Ascending aorta (tissue), 2 donors: ENCODE measurements around the gene PDLIM3. TPM values are rescaled to one million over a fixed set of nuclear protein-coding genes. Genes with fewer than 3 reads are reported as not detected.
"Not testable (repeated sequence)": the region's sequence is repeated elsewhere in the genome, so short reads cannot be mapped to it uniquely, and the experiment has no call there.

Experiments used
- DNase-seq, 2 donors: peaks; one replicate each; pipeline ENCODE4 v3.0.0-alpha.2; 2019; ENCODE audit warnings: low spot score in 2 of 2
- H3K27ac ChIP-seq, 2 donors: fragments of 200-600 bp; sonication (generic); one replicate each; pipeline ENCODE4 v1.5.1; 2016 to 2017; ENCODE audit warnings: mild to moderate bottlenecking in 1 of 2
- H3K27me3 ChIP-seq: fragments of 200-600 bp; sonication (generic); one replicate; pipeline ENCODE4 v1.5.1; 2017
- H3K36me3 ChIP-seq, 2 donors: fragments of 200-600 bp; sonication (generic); one replicate each; pipeline ENCODE4 v1.5.1; 2016
- H3K4me1 ChIP-seq, 2 donors: fragments of 200-600 bp; sonication (generic); one replicate each; pipeline ENCODE4 v1.5.1; 2016 to 2017; ENCODE audit warnings: mild to moderate bottlenecking in 1 of 2
- H3K4me3 ChIP-seq, 2 donors: fragments of 200-600 bp; sonication (generic); one replicate each; pipeline ENCODE4 v1.5.1; 2016 to 2017; ENCODE audit warnings: mild to moderate bottlenecking in 1 of 2
- H3K9me3 ChIP-seq, 2 donors: fragments of 200-600 bp; sonication (generic); one replicate each; pipeline ENCODE4 v1.5.1; 2016
- intact Hi-C: fragments of 100-400 bp; cut with DNase I; formaldehyde crosslinking; loops from one replicate; pipeline ENCODE4 v1.15.1; 2023
- total RNA-seq: library from RNA; depleted of rRNA; stranded (reverse); fragments of >200 nt; gene quantifications from one replicate; pipeline ENCODE4 v1.1.0, GENCODE V29; 2016
- TF ChIP-seq, protein P1 (sequence below), 3 experiments: fragments of 200-600 bp in 2 of 3; fragments of 450-650 bp in 1 of 3; sonication (generic) in 2 of 3; IDR thresholded peaks; one replicate each; pipeline ENCODE4 v1.5.1; 2016 to 2019; ENCODE audit warnings: antibody characterized with exemption in 3 of 3, mild to moderate bottlenecking in 1 of 3, moderate library complexity in 1 of 3

The PDLIM3 gene
- total RNA-seq, 1 donor from 2014 or later: 445 TPM

DNA sequence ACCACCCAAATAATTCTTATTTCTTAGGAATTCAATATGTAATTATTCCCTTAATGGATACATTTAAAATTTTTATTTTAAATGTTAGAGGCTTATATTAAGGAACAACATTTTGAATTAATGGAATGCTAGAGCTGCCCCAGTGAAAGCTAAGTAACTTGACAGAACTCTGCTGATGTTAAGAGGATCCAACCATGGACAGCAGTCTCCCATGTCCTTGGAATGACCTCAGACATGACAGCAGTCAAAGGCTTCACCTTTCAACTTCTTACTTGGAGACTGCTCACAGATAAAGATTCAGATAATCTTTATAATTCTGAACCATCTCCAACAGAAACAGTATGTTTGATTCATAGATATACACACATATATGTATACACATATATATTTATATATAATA is 17.2 kb downstream of the PDLIM3 start:
- H3K4me3 ChIP-seq: no peak overlapping the region
- H3K27me3 ChIP-seq: no peaks in the 10 kb centered on the region
- peaks cover 0 to 24% of the 10 kb centered on the region in 2 donors for H3K4me1 ChIP-seq
- peaks cover 39 to 54% of the 10 kb centered on the region in 2 donors for H3K36me3 ChIP-seq
- DNase-seq: no peak
- H3K27ac ChIP-seq: no peak overlapping the region
- intact Hi-C loops: no loop called here
- no peaks in the 10 kb centered on the region for H3K9me3 ChIP-seq
- TF ChIP-seq, protein P1, sequence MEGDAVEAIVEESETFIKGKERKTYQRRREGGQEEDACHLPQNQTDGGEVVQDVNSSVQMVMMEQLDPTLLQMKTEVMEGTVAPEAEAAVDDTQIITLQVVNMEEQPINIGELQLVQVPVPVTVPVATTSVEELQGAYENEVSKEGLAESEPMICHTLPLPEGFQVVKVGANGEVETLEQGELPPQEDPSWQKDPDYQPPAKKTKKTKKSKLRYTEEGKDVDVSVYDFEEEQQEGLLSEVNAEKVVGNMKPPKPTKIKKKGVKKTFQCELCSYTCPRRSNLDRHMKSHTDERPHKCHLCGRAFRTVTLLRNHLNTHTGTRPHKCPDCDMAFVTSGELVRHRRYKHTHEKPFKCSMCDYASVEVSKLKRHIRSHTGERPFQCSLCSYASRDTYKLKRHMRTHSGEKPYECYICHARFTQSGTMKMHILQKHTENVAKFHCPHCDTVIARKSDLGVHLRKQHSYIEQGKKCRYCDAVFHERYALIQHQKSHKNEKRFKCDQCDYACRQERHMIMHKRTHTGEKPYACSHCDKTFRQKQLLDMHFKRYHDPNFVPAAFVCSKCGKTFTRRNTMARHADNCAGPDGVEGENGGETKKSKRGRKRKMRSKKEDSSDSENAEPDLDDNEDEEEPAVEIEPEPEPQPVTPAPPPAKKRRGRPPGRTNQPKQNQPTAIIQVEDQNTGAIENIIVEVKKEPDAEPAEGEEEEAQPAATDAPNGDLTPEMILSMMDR (IDR thresholded peaks at IDR 0.05): no peak

DNA sequence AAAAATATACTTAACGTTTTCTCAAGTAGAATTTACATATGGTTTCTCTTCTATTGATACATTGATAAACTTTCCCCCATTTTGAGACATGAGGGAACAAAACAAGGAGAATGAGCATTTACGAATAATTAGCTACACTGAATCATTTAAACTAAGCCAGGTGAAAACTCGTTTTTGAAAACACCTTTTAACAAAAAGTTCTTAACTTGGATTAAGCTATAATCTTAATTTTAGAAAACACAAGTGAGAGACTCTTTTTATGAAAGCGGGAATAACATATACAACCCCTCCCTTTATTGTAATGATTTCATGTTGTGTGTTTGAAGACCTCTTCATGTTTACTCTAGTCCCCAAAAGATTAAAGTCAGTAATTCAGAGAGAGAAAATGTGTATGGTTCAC is 20.1 kb downstream of the PDLIM3 start:
- H3K36me3 ChIP-seq: peaks cover 61% of the 10 kb centered on the region in 2 donors
- no peaks in the 10 kb centered on the region for H3K27me3 ChIP-seq
- intact Hi-C loops: no loop called here
- TF ChIP-seq, protein P1 (IDR thresholded peaks at IDR 0.05): no peak
- H3K9me3 ChIP-seq: no peaks in the 10 kb centered on the region
- peak overlapping the region in 1 of 2 donors; percentile 24 for H3K27ac ChIP-seq
- peaks cover 0 to 29% of the 10 kb centered on the region in 2 donors for H3K4me1 ChIP-seq
- no peak overlapping the region for H3K4me3 ChIP-seq
- no peak for DNase-seq

DNA sequence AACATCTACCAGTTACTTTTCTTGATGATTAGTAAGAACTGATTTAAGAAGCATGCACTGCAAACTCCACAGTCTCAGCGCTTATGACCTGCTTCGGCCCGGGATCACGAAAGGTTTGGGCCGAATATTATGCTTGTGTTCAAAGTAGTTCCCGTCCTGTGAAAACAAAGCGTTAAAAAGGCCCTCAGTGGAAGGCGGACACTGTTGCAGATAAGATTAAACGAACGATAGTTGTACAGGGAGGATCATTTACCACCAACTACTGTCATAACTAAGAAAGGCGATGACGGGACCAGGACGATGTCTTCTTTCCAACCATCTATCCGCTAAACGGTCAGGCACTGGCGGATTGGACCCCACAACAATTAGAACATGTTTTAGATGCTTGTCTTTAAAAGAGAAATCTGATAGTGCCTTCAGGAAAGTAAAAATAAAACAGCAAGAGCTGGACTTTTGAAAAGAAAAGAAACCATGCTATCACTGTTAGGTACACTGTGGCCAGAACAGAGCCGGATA is 21.1 kb downstream of the PDLIM3 start:
- Histone ChIP-seq H3K27ac (peak overlapping the region; percentile 13 to 54), H3K9me3 (no peaks in the 10 kb centered on the region), H3K4me3 (no peak overlapping the region), H3K27me3 (no peaks in the 10 kb centered on the region), H3K4me1 (peaks cover 0 to 20% of the 10 kb centered on the region in 2 donors), H3K36me3 (peaks cover 53% of the 10 kb centered on the region in 2 donors)
- TF ChIP-seq, protein P1 (IDR thresholded peaks at IDR 0.05): no peak
- no peak for DNase-seq
- intact Hi-C loops: loop anchor here (5.0 kb wide), 1 partner anchor 42 kb away; the partner anchor contains the start of gene CCDC110

DNA sequence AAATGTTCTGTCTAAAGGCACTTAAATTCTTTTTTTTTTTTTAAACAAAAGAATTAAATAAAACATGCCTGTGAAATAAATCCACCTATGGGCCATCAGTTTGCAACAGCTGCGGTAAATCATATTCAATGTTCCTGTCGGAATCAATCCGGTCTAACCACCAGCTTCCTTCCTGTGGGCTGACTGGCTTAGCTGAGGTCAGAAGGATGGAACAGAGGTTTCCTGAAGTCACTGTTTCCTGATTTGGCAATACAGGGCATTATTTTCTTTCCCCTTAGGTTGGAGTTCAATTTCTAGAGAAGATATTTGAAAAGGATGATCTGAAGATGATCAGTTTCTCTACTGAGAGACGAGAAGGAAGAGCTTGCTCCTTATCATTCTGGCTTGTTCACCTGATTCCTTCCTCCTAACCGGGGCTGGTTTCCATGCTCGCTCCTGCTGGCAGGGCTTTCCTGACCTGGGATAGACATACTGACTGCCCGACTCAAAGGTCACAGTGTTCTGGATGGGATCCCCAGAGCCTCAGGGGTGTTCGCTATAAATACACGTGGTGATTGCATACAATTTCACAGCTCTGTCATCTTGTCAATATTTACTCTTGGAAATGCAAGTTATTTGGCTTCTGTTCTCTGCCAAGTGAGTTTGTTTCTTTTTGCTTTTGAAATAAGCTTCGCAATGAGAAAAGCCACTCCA is 21.7 kb downstream of the PDLIM3 start:
- intact Hi-C loops: loop anchor here (5.0 kb wide), 1 partner anchor 41 kb away; the partner anchor contains the start of gene CCDC110

DNA sequence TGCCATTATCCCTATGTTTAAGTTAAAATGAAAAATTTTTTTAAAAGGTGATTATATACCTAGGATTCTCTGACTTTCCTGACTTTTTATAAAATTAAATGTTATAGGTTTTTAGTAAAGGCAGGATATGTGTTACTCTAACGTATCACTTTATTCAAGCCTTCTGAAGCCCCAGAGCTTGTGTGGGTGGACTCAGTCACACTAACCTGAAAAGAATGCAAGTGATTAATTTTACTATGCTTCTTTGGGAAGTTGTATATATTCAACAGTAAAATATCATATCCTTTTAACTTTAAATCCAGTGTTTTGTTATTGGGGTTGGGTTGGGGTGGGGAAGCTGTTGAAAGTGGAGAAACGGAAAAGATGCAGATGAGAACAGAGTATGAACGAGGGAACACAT is 22.8 kb downstream of the PDLIM3 start:
- H3K4me3 ChIP-seq: no peak overlapping the region
- H3K4me1 ChIP-seq: peaks cover 0 to 20% of the 10 kb centered on the region in 2 donors
- peak overlapping the region; percentile 13 to 54 for H3K27ac ChIP-seq
- peaks cover 46 to 47% of the 10 kb centered on the region in 2 donors for H3K36me3 ChIP-seq
- H3K9me3 ChIP-seq: no peaks in the 10 kb centered on the region
- intact Hi-C loops: loop anchor here (5.0 kb wide), 1 partner anchor 40 kb away; the partner anchor contains the start of gene CCDC110
- DNase-seq: no peak
- TF ChIP-seq, protein P1 (IDR thresholded peaks at IDR 0.05): no peak
- no peaks in the 10 kb centered on the region for H3K27me3 ChIP-seq

More for the DNA sequence above, 21.7 kb downstream of the PDLIM3 start:
- Histone ChIP-seq H3K4me3 (no peak overlapping the region), H3K27ac (peak overlapping the region; percentile 13 to 54), H3K36me3 (peaks cover 47 to 49% of the 10 kb centered on the region in 2 donors), H3K27me3 (no peaks in the 10 kb centered on the region), H3K9me3 (no peaks in the 10 kb centered on the region), H3K4me1 (peaks cover 0 to 20% of the 10 kb centered on the region in 2 donors)
- no peak for DNase-seq
- TF ChIP-seq, protein P1 (IDR thresholded peaks at IDR 0.05): no peak

DNA sequence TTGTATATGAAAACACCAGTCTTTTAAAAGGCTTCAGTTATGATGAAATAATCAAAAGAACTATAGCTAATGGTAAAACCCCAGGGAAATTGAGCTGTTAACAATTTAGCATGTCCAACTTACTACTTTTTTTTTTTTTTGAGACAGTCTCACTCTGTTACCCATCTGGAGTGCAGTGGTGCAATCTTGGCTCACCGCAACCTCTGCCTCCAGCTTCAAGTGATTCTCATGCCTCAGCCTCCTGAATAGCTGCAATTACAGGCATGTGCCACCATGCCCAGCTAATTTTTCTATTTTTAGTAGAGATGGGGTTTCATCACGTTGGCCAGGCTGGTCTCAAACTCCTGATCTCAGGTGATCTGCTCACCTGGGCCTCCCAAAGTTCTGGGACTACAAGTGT is 24.1 kb downstream of the PDLIM3 start:
- H3K9me3 ChIP-seq, H3K4me3 ChIP-seq, DNase-seq, H3K27me3 ChIP-seq: not testable (repeated sequence)
- Histone ChIP-seq H3K4me1 (peaks cover 0 to 13% of the 10 kb centered on the region in 2 donors), H3K27ac (peak overlapping the region in 1 of 2 donors; percentile 13), H3K36me3 (peaks cover 47 to 48% of the 10 kb centered on the region in 2 donors)
- intact Hi-C loops: loop anchor here (5.0 kb wide), 1 partner anchor 39 kb away; the partner anchor contains the start of gene CCDC110
